H1 (cell line): Measurements from ENCODE around the gene FGB. TPM values are rescaled to one million over a fixed set of nuclear protein-coding genes. Genes with fewer than 3 reads are reported as not detected.

Experiments used
- ASH2L ChIP-seq: fragments of 200-600, 300-600 bp; sonication (generic); IDR thresholded peaks from one replicate; pipeline ENCODE4 v1.7.1; 2017; ENCODE audit warnings: low read length
- BCL11A ChIP-seq, 2 experiments: IDR thresholded peaks; one replicate each; pipeline ENCODE4 v1.6.1; 2011; ENCODE audit warnings: low read depth in 2 of 2, low read length in 2 of 2, mild to moderate bottlenecking in 2 of 2
- CBX5 ChIP-seq: fragments of 300-800, 300-1000 bp; sonication (generic); IDR thresholded peaks from 2 replicates; pipeline ENCODE4 v1.7.1; 2016; ENCODE audit warnings: antibody characterized with exemption, low read length, low read depth
- CEBPB ChIP-seq: IDR thresholded peaks from 2 replicates; pipeline ENCODE4 v1.6.1; 2012; ENCODE audit warnings: low read depth, low read length
- CREB1 ChIP-seq: IDR thresholded peaks from 2 replicates; pipeline ENCODE4 v1.6.1; 2012; ENCODE audit warnings: inconsistent platforms
- GTF2F1 ChIP-seq: IDR thresholded peaks from 2 replicates; pipeline ENCODE4 v1.6.1; 2012; ENCODE audit warnings: low read depth, low read length, improper control_type of control experiment, borderline replicate concordance
- HDAC6 ChIP-seq: IDR thresholded peaks from one replicate; pipeline ENCODE4 v1.7.1; 2012; ENCODE audit warnings: low read depth, mild to moderate bottlenecking, inconsistent platforms, low read length, moderate library complexity
- POLR2A ChIP-seq, 2 experiments: IDR thresholded peaks; 1 replicate in 1 of 2; 2 replicates in 1 of 2; pipeline ENCODE4 v1.6.1; 2011; ENCODE audit warnings: low read depth in 2 of 2, low read length in 2 of 2, mild to moderate bottlenecking in 2 of 2; ENCODE audit errors: control extremely low read depth in 1 of 2
- SIX5 ChIP-seq: IDR thresholded peaks from 2 replicates; pipeline ENCODE4 v1.6.1; 2011; ENCODE audit warnings: mild to moderate bottlenecking, low read depth, low read length
- SRF ChIP-seq: IDR thresholded peaks from 2 replicates; pipeline ENCODE4 v1.6.1; 2011; ENCODE audit warnings: mild to moderate bottlenecking, low read depth, low read length, moderate library complexity
- TCF12 ChIP-seq: IDR thresholded peaks from 2 replicates; pipeline ENCODE4 v1.6.1; 2011; ENCODE audit warnings: low read depth, mild to moderate bottlenecking, low read length
- TEAD4 ChIP-seq: IDR thresholded peaks from 2 replicates; pipeline ENCODE4 v1.6.1; 2012; ENCODE audit warnings: low read depth, low read length, inconsistent platforms, mixed read lengths
- polyA plus RNA-seq, 7 experiments: library from polyadenylated mRNA; depleted of rRNA in 3 of 7; stranded (reverse) in 5 of 7; unstranded in 2 of 7; fragments of >200 nt in 5 of 7; fragments of 200-250 nt in 2 of 7; gene quantifications; 1 replicate in 5 of 7; 2 replicates in 1 of 7; 4 replicates in 1 of 7; pipeline versions ENCODE4 v1.2.1 to v1.2.3, GENCODE V29; 2011 to 2013; ENCODE audit warnings: missing spikeins in 2 of 7, mixed read lengths in 2 of 7
- total RNA-seq: library from RNA; stranded (reverse); fragmentation: NEBNext Ultra II Directional; extraction: Animal tissue kit (Norgen Biotek cat#: 25700); gene quantifications from 2 replicates; pipeline ENCODE4 v1.2.1, GENCODE V29; 2021
- TF ChIP-seq, protein P1 (sequence below): fragments of 300-600 bp; sonication (generic); IDR thresholded peaks from 2 replicates; pipeline ENCODE4 v1.7.1; 2012; ENCODE audit warnings: low read length, moderate library complexity, mild to moderate bottlenecking, inconsistent platforms; ENCODE audit not compliant: insufficient replicate concordance
- TF ChIP-seq, protein P2 (sequence below): IDR thresholded peaks from 2 replicates; pipeline ENCODE4 v1.6.1; 2012; ENCODE audit warnings: inconsistent platforms

The FGB gene
- total and polyA plus RNA-seq, 2 of the 8 experiments (the other 6 are each of a cell fraction or from before 2014, with no cell fraction given) = not detected

DNA sequence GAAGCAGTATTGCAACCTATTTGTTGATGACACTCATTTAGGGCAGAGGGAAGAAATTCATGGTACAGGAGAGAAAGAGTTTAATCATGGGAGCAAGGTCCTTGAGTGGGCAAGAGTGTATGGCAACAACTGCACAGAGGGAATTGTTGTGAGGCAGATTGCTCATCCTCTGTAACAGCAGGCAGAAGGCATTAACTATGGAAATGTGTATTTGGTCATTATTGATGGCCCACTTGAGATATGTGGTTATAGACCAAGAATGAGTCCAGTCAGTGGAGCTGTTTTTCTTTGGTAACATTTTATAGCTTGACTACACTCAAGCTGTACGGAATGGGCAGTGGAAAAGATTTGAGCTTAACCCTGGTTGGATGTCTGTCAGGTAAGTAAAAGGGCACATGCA is 28.5 kb upstream of the FGB start (continued):
- TF ChIP-seq, protein P1, sequence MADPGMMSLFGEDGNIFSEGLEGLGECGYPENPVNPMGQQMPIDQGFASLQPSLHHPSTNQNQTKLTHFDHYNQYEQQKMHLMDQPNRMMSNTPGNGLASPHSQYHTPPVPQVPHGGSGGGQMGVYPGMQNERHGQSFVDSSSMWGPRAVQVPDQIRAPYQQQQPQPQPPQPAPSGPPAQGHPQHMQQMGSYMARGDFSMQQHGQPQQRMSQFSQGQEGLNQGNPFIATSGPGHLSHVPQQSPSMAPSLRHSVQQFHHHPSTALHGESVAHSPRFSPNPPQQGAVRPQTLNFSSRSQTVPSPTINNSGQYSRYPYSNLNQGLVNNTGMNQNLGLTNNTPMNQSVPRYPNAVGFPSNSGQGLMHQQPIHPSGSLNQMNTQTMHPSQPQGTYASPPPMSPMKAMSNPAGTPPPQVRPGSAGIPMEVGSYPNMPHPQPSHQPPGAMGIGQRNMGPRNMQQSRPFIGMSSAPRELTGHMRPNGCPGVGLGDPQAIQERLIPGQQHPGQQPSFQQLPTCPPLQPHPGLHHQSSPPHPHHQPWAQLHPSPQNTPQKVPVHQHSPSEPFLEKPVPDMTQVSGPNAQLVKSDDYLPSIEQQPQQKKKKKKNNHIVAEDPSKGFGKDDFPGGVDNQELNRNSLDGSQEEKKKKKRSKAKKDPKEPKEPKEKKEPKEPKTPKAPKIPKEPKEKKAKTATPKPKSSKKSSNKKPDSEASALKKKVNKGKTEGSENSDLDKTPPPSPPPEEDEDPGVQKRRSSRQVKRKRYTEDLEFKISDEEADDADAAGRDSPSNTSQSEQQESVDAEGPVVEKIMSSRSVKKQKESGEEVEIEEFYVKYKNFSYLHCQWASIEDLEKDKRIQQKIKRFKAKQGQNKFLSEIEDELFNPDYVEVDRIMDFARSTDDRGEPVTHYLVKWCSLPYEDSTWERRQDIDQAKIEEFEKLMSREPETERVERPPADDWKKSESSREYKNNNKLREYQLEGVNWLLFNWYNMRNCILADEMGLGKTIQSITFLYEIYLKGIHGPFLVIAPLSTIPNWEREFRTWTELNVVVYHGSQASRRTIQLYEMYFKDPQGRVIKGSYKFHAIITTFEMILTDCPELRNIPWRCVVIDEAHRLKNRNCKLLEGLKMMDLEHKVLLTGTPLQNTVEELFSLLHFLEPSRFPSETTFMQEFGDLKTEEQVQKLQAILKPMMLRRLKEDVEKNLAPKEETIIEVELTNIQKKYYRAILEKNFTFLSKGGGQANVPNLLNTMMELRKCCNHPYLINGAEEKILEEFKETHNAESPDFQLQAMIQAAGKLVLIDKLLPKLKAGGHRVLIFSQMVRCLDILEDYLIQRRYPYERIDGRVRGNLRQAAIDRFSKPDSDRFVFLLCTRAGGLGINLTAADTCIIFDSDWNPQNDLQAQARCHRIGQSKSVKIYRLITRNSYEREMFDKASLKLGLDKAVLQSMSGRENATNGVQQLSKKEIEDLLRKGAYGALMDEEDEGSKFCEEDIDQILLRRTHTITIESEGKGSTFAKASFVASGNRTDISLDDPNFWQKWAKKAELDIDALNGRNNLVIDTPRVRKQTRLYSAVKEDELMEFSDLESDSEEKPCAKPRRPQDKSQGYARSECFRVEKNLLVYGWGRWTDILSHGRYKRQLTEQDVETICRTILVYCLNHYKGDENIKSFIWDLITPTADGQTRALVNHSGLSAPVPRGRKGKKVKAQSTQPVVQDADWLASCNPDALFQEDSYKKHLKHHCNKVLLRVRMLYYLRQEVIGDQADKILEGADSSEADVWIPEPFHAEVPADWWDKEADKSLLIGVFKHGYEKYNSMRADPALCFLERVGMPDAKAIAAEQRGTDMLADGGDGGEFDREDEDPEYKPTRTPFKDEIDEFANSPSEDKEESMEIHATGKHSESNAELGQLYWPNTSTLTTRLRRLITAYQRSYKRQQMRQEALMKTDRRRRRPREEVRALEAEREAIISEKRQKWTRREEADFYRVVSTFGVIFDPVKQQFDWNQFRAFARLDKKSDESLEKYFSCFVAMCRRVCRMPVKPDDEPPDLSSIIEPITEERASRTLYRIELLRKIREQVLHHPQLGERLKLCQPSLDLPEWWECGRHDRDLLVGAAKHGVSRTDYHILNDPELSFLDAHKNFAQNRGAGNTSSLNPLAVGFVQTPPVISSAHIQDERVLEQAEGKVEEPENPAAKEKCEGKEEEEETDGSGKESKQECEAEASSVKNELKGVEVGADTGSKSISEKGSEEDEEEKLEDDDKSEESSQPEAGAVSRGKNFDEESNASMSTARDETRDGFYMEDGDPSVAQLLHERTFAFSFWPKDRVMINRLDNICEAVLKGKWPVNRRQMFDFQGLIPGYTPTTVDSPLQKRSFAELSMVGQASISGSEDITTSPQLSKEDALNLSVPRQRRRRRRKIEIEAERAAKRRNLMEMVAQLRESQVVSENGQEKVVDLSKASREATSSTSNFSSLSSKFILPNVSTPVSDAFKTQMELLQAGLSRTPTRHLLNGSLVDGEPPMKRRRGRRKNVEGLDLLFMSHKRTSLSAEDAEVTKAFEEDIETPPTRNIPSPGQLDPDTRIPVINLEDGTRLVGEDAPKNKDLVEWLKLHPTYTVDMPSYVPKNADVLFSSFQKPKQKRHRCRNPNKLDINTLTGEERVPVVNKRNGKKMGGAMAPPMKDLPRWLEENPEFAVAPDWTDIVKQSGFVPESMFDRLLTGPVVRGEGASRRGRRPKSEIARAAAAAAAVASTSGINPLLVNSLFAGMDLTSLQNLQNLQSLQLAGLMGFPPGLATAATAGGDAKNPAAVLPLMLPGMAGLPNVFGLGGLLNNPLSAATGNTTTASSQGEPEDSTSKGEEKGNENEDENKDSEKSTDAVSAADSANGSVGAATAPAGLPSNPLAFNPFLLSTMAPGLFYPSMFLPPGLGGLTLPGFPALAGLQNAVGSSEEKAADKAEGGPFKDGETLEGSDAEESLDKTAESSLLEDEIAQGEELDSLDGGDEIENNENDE = no peak
- TF ChIP-seq ASH2L (no peak), CBX5 (no peak), GTF2F1 (no peak), BCL11A (IDR thresholded peaks at IDR 0.05; ENCODE audit: low read depth in 2 of 2, low read length in 2 of 2) (no peak), HDAC6 (no peak), CREB1 (no peak), SIX5 (no peak), TEAD4 (no peak), CEBPB (no peak), POLR2A (IDR thresholded peaks at IDR 0.05; ENCODE audit: control extremely low read depth in 1 of 2, low read depth in 2 of 2, low read length in 2 of 2) (no peak), TCF12 (no peak), SRF (no peak)
- TF ChIP-seq, protein P2, sequence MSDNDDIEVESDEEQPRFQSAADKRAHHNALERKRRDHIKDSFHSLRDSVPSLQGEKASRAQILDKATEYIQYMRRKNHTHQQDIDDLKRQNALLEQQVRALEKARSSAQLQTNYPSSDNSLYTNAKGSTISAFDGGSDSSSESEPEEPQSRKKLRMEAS = no peak
- TF ChIP-seq, all 59 proteins: peak for 0
